GM18526 (cell line): ENCODE measurements around the gene TXNRD1.

Experiments used
- POLR2A ChIP-seq: IDR thresholded peaks from 3 replicates; pipeline ENCODE4 v1.6.1; 2011; ENCODE audit not compliant: insufficient read length; ENCODE audit errors: extremely low read depth

Gene TXNRD1

GRCh38 chr12:104342635-104343249, 127.2 kb downstream of the TXNRD1 start:
- TF ChIP-seq POLR2A, result no peak

GRCh38 chr12:104344682-104345081, 129.1 kb downstream of the TXNRD1 start:
- TF ChIP-seq POLR2A, result no peak

- no peak for TF ChIP-seq POLR2A
These were observed 129.9 kb downstream of the TXNRD1 start for GRCh38 chr12:104345234-104346066.

- TF ChIP-seq POLR2A, result no peak
These were observed 131.9 kb downstream of the TXNRD1 start for GRCh38 chr12:104347374-104348075.

GRCh38 chr12:104348283-104348993, 132.9 kb downstream of the TXNRD1 start:
- TF ChIP-seq POLR2A, result no peak

- no peak for TF ChIP-seq POLR2A
These were observed 133.5 kb downstream of the TXNRD1 start for GRCh38 chr12:104348994-104349494.

GRCh38 chr12:104350211-104351056, 134.9 kb downstream of the TXNRD1 start:
- TF ChIP-seq POLR2A, result no peak

GRCh38 chr12:104351057-104351983, 135.7 kb downstream of the TXNRD1 start:
- no peak for TF ChIP-seq POLR2A

GRCh38 chr12:104352106-104352713, 136.6 kb downstream of the TXNRD1 start:
- no peak for TF ChIP-seq POLR2A

- TF ChIP-seq POLR2A, result no peak
These were observed 137.7 kb downstream of the TXNRD1 start for GRCh38 chr12:104353012-104353981.

GRCh38 chr12:104354167-104354867, 138.7 kb downstream of the TXNRD1 start:
- no peak for TF ChIP-seq POLR2A

- no peak for TF ChIP-seq POLR2A
These were observed 139.4 kb downstream of the TXNRD1 start for GRCh38 chr12:104354868-104355570.
